Astrocyte of the hippocampus (primary cell): ENCODE measurements around the gene RFTN1.

Experiments used
- DNase-seq: peaks from one replicate; pipeline ENCODE4 v3.0.0; 2011; ENCODE audit warnings: low read depth, low spot score

The RFTN1 gene

GRCh38 chr3:16307832-16308531 lies 205.5 kb downstream of the RFTN1 start:
- no peak for DNase-seq

- DNase-seq, result no peak
These were observed 208.4 kb downstream of the RFTN1 start for GRCh38 chr3:16305111-16305541.

- no peak for DNase-seq
These were observed 209.2 kb downstream of the RFTN1 start for GRCh38 chr3:16304061-16305010.

GRCh38 chr3:16303037-16303575 lies 210.4 kb downstream of the RFTN1 start:
- DNase-seq, result peak; percentile 23

- no peak for DNase-seq
These were observed 211.3 kb downstream of the RFTN1 start for GRCh38 chr3:16302082-16302631.

- no peak for DNase-seq
These were observed 212.0 kb downstream of the RFTN1 start for GRCh38 chr3:16301507-16301906.

GRCh38 chr3:16300881-16301359 lies 212.6 kb downstream of the RFTN1 start:
- no peak for DNase-seq

- peak; percentile 45 for DNase-seq
These were observed 213.2 kb downstream of the RFTN1 start for GRCh38 chr3:16300307-16300706.

GRCh38 chr3:16299746-16300145 lies 213.8 kb downstream of the RFTN1 start:
- DNase-seq, result no peak

GRCh38 chr3:16298891-16299290 lies 214.6 kb downstream of the RFTN1 start:
- no peak for DNase-seq

- no peak for DNase-seq
These were observed 215.3 kb downstream of the RFTN1 start for GRCh38 chr3:16297997-16298885.

- no peak for DNase-seq
These were observed 218.1 kb downstream of the RFTN1 start for GRCh38 chr3:16295298-16295890.

GRCh38 chr3:16294844-16295243 lies 218.7 kb downstream of the RFTN1 start:
- DNase-seq, result no peak

GRCh38 chr3:16290827-16291196 lies 222.7 kb downstream of the RFTN1 start:
- DNase-seq, result no peak

GRCh38 chr3:16290007-16290826 lies 223.3 kb downstream of the RFTN1 start:
- DNase-seq, result peak; percentile 77

GRCh38 chr3:16289144-16289889 lies 224.2 kb downstream of the RFTN1 start:
- DNase-seq, result no peak

- DNase-seq, result peak; percentile 47
These were observed 224.8 kb downstream of the RFTN1 start for GRCh38 chr3:16288664-16289063.

- DNase-seq, result no peak
These were observed 226.6 kb downstream of the RFTN1 start for GRCh38 chr3:16286751-16287543.
